RWPE2 (cell line): ENCODE measurements around the gene CPS1.

Experiments
- ATAC-seq: fragments of 200-7000 bp; cut with Tn5 transposase; 3 replicates; pipeline ENCODE4 v1.9.1; 2021; ENCODE audit warnings: low read depth
- DNase-seq: peaks from one replicate; pipeline ENCODE4 v3.0.0-alpha.2; 2020; ENCODE audit warnings: low spot score
- H3K27ac ChIP-seq: fragments of 450-650 bp; 2 replicates; pipeline ENCODE4 v1.5.1; 2017; ENCODE audit warnings: mild to moderate bottlenecking; ENCODE audit not compliant: poor library complexity, severe bottlenecking
- H3K27me3 ChIP-seq: fragments of 250-450 bp; sonication (Bioruptor Pico); 2 replicates; pipeline ENCODE4 v1.5.1; 2021; ENCODE audit warnings: mild to moderate bottlenecking, moderate library complexity; ENCODE audit not compliant: insufficient read depth, poor library complexity, severe bottlenecking
- H3K36me3 ChIP-seq: fragments of 250-450 bp; sonication (Bioruptor Pico); 2 replicates; pipeline ENCODE4 v1.5.1; 2020; ENCODE audit warnings: low read depth, mild to moderate bottlenecking, moderate library complexity
- H3K4me1 ChIP-seq: fragments of 250-450 bp; sonication (Bioruptor Pico); 2 replicates; pipeline ENCODE4 v1.5.1; 2021; ENCODE audit warnings: mild to moderate bottlenecking, moderate library complexity; ENCODE audit not compliant: insufficient read depth, poor library complexity, severe bottlenecking
- H3K4me3 ChIP-seq: fragments of 250-450 bp; sonication (Bioruptor Pico); 2 replicates; pipeline ENCODE4 v1.5.1; 2021; ENCODE audit warnings: mild to moderate bottlenecking, moderate library complexity; ENCODE audit not compliant: severe bottlenecking
- H3K9me3 ChIP-seq: fragments of 250-450 bp; sonication (Bioruptor Pico); 2 replicates; pipeline ENCODE4 v1.5.1; 2021; ENCODE audit warnings: mild to moderate bottlenecking, moderate library complexity; ENCODE audit not compliant: severe bottlenecking
- TF ChIP-seq, protein P1 (sequence below): fragments of 450-650 bp; IDR thresholded peaks from one replicate; pipeline ENCODE4 v1.5.1; 2017; ENCODE audit warnings: mild to moderate bottlenecking, moderate library complexity; ENCODE audit not compliant: poor library complexity, severe bottlenecking

CPS1 gene

DNA sequence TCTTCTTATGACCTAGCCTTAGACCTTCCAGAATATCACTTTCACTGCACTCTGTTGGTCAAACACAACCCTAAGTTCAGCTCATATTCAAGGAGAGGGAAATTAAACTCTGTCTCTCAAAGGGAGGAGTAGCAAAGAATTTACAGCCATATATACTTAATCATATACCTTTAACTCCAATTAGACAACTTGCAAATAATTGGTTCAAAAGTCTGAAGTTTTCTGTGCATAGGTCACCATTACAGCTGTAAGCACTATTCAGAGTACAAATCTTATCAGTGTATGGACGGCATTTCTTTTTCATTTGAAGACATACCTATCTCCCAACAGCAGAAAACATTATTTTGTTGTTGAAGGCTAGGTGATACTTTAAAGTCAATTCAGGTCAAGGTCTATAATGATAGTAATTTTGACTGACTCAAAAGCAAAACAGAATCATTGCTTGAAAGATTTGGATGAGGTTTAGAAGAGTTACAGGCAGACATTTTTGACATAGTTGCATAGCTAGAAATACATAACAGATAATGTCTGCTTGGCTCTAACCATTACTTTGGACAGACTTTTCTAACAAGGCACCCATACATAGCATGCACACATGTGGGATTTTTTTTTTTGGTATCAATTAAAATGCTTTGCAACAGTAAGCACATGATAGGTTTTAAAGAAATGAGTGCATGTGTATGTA, 131.5 kb downstream of the CPS1 start:
- Histone ChIP-seq H3K4me1 (no peaks in the 10 kb centered on the region), H3K27ac (no peak overlapping the region), H3K36me3 (no peaks in the 10 kb centered on the region), H3K27me3 (no peaks in the 10 kb centered on the region), H3K4me3 (no peak overlapping the region), H3K9me3 (no peaks in the 10 kb centered on the region)
- TF ChIP-seq, protein P1, sequence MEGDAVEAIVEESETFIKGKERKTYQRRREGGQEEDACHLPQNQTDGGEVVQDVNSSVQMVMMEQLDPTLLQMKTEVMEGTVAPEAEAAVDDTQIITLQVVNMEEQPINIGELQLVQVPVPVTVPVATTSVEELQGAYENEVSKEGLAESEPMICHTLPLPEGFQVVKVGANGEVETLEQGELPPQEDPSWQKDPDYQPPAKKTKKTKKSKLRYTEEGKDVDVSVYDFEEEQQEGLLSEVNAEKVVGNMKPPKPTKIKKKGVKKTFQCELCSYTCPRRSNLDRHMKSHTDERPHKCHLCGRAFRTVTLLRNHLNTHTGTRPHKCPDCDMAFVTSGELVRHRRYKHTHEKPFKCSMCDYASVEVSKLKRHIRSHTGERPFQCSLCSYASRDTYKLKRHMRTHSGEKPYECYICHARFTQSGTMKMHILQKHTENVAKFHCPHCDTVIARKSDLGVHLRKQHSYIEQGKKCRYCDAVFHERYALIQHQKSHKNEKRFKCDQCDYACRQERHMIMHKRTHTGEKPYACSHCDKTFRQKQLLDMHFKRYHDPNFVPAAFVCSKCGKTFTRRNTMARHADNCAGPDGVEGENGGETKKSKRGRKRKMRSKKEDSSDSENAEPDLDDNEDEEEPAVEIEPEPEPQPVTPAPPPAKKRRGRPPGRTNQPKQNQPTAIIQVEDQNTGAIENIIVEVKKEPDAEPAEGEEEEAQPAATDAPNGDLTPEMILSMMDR = no peak
- no peak for ATAC-seq
- DNase-seq = no peak

DNA sequence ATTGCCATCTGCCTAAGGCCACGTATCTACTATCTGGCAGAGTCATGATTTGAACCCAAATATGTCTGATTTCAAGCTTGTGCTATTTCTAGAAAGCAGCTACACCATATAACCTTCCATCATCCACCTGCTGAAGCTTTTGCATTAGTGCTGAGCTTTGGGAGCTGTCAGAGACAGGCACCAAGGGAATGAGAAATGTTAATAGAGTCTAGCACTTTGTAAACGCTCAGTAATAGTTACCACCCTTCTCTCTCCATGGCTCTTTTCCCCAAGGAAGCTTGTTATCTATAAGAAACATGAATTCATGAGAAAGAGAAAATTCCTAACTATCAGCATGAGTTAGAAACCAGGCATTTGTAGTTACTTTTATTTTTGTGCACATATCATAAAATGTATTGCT, 151.5 kb downstream of the CPS1 start:
- H3K9me3 ChIP-seq = no peaks in the 10 kb centered on the region
- H3K27ac ChIP-seq = no peak overlapping the region
- no peak for ATAC-seq
- no peak for DNase-seq
- H3K4me1 ChIP-seq = no peaks in the 10 kb centered on the region
- TF ChIP-seq, protein P1 = no peak
- no peaks in the 10 kb centered on the region for H3K27me3 ChIP-seq
- no peaks in the 10 kb centered on the region for H3K36me3 ChIP-seq
- H3K4me3 ChIP-seq = no peak overlapping the region

DNA sequence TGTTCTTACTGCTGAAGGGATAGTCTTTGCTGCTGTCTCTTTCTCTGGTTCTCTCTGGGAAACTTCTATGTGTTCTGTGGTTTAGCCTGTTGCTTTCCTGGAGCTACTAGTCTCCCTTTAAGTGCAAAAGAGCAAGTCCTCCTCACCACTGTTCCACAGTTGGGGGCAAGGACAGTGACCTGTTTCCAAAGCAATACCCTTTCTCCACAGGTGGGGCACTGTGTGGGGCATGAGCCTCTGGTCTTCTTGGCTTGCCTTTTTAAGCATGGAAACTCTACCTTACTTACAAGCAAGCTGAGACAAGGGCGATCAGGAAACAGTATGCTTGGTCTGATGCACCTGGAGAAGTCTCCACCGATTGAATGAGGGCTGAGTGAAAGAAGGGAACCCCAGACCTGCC, 156.7 kb downstream of the CPS1 start:
- Histone ChIP-seq H3K4me1 (no peaks in the 10 kb centered on the region), H3K27ac (no peak overlapping the region), H3K4me3 (no peak overlapping the region), H3K9me3 (no peaks in the 10 kb centered on the region), H3K27me3 (no peaks in the 10 kb centered on the region), H3K36me3 (no peaks in the 10 kb centered on the region)
- DNase-seq (no peak), ATAC-seq (no peak; the same call in 2 of the 3 replicates)
- TF ChIP-seq, protein P1 = no peak

DNA sequence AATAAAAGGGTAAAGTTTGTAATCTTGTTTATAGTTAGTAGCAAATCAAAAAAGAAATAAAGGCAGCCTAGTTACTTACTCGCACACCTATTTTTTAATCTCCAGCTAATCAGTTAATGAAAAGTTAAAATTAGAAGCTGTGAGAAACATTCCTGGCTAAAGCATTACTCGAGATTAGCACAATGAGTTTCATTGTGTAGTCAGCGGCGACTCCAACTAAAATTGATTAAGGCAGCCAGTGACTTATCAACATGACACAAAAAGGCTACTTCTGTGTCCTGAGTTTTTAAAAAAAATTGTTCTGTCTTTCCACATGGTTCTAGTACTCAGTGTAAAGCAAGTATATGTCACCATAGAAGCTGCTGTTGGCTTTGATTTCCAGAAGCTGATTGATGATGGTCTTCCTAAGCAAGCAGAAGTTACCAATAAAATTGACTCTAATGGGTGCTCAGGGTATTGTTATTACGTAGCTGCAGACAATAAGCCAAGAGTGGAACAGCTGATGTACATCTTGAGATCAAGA, 159.2 kb downstream of the CPS1 start:
- Histone ChIP-seq H3K27me3 (no peaks in the 10 kb centered on the region), H3K9me3 (no peaks in the 10 kb centered on the region), H3K36me3 (no peaks in the 10 kb centered on the region), H3K4me1 (no peaks in the 10 kb centered on the region), H3K27ac (no peak overlapping the region), H3K4me3 (no peak overlapping the region)
- DNase-seq = no peak
- ATAC-seq = no peak
- TF ChIP-seq, protein P1 = no peak

DNA sequence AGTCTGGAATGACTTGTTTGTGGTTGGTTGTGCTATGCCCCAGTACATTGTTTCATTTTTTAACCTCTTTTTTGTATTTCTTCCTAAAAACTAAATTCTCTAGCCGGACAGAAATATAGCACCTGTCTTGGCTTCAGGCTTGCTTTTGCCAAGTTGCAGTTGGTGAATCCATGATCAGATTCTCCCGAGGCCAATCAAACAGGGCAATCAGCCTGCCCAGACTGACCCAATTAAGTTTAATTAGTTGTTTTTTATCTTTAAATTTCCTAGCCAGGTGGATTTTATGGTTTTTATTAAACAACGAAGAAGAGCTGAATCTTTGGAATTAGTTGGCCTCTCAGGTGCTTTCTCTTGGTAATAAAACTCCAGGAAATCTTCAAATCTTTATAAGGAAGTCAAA, 162.1 kb downstream of the CPS1 start:
- no peaks in the 10 kb centered on the region for H3K36me3 ChIP-seq
- TF ChIP-seq, protein P1 = no peak
- H3K9me3 ChIP-seq = no peaks in the 10 kb centered on the region
- ATAC-seq (no peak), DNase-seq (no peak)
- no peak overlapping the region for H3K4me3 ChIP-seq
- no peaks in the 10 kb centered on the region for H3K4me1 ChIP-seq
- no peak overlapping the region for H3K27ac ChIP-seq
- no peaks in the 10 kb centered on the region for H3K27me3 ChIP-seq
